KOPT-K1 (cell line): ENCODE measurements around the gene HNRNPCL4.
"Not testable (repeated sequence)": the region's sequence is repeated elsewhere in the genome, so short reads cannot be mapped to it uniquely, and the experiment has no call there.

Experiments
- H3K27ac ChIP-seq: fragments of 200-600 bp; sonication (generic); 2 replicates; pipeline ENCODE4 v1.5.1; 2016; ENCODE audit warnings: antibody characterized with exemption, mild to moderate bottlenecking, low read depth, low read length; ENCODE audit not compliant: poor library complexity, severe bottlenecking
- H3K36me3 ChIP-seq: fragments of 200-600 bp; sonication (generic); 2 replicates; pipeline ENCODE4 v1.5.1; 2017; ENCODE audit warnings: antibody characterized with exemption, mild to moderate bottlenecking, low read length, moderate library complexity; ENCODE audit not compliant: insufficient read depth
- H3K9me3 ChIP-seq: fragments of 200-600 bp; sonication (generic); 2 replicates; pipeline ENCODE4 v1.5.1; 2017; ENCODE audit warnings: antibody characterized with exemption, low read length, mild to moderate bottlenecking; ENCODE audit not compliant: insufficient read depth, poor library complexity, severe bottlenecking

The HNRNPCL4 gene

DNA sequence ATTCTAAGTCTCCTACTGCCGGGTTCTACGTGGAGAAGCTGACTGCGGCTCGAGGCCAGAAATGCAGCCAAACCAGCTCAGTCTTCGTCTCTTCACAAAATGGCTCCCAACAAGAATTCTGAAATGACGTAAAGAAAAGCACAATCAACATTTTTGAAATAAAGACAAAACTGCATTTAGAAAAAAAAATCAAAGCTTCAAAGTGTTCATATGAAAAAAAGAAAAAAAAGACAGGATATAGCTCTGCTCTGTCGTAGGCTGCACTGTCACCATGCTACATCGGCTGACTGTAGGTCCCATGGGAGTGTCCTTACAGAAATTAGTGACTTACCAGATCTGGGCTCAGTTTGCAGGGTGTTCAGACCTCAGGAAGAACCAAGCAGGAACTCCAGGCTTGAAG is at the start of gene HNRNPCL4:
Gene HNRNPCL4 (minus strand): TSS at position 101 of the 400 bp plus-strand sequence. CDS start 164 bp downstream, outside the sequence.
- H3K27ac ChIP-seq, H3K9me3 ChIP-seq, H3K36me3 ChIP-seq: not testable (repeated sequence)

DNA sequence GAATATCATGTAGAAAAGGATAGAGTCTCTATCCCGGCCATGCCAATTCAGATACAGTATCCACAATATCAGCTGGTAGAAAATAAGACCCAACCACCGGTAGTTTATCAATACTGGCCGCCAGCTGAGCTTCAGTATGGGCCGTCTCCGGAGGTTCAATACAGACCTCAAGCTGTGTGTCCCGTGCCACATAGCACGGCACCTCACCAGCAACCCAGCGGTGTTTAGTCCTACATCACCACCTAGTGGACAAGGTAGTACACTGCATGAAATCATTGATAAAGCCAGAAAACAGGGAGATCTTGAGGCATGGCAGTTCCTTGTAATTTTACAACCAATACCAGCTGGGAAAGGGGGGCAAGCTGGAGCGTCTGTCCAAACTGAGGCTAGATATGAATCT is 43.3 kb upstream of the HNRNPCL4 start:
- H3K9me3 ChIP-seq, H3K36me3 ChIP-seq, H3K27ac ChIP-seq: not testable (repeated sequence)

DNA sequence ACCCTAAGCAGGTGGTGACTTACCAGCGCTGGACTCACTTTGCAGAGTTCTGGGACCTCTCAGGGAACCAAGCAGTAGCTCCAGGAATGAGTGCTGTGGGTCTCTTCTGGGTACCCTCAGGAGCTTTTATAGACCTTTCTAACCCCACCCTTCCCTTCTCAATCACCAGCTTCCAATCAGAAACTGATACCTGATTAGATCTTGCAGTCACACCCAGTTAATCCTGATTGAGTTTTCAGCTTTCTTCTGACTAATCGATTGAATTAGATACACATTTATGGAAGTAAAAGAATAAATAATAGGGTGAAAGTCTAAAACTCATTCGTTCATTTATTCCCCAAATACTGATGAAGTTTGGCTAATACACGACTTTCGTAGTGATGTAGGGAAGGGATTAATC is 35.9 kb upstream of the HNRNPCL4 start, which contains the start of gene PRAMEF13:
Gene PRAMEF13 (minus strand): TSS at position 101 of the 400 bp plus-strand sequence. CDS start 1,820 bp downstream, outside the sequence.
- not testable (repeated sequence) for H3K9me3 ChIP-seq, H3K27ac ChIP-seq, H3K36me3 ChIP-seq

DNA sequence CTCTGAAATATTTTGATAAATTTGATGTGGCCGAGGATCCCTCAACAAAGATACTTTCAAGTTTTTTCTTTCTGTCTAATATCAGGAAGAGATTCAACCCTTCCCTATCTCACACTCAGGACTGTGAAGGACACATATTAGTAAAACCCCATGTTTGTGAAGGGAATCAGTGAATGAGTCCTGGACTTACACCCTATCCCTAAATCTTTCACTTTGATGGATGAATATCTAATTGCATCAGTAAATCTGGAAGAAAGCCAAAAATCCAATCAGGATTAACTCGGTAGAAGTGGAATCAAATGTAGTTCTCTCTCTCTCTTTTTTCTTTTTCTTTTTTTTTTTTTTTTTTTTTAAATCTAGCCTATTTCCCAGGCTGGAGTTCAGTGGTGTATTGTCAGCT is 6.1 kb upstream of the HNRNPCL4 start, which contains the start of gene PRAMEF9:
Gene PRAMEF9 (plus strand): TSS at position 301 of the 400 bp plus-strand sequence. CDS start 3,433 bp downstream, outside the sequence.
- H3K9me3 ChIP-seq, H3K36me3 ChIP-seq, H3K27ac ChIP-seq: not testable (repeated sequence)

DNA sequence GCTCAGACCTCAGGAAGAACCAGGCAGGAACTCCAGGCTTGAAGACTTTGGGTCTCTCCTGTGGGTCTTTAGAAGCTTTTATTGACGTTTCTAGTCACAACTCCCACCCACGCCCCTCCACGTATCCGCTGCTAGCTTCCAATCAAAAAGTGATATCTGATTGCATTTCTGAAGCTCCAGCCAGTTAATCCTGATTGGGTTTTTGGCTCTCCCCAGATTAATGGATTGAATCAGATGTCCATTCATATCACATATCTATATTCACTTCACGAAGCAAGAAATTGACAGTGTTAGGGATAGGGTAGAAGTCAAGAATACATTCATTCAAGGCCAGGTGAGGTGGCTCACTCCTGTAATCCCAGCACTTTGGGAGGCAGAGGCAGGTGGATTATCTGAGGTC is 9.5 kb downstream of the HNRNPCL4 start, which contains the start of gene PRAMEF26:
Gene PRAMEF26 (minus strand): TSS at position 101 of the 400 bp plus-strand sequence. CDS start 2,914 bp downstream, outside the sequence.
- not testable (repeated sequence) for H3K36me3 ChIP-seq, H3K9me3 ChIP-seq, H3K27ac ChIP-seq

DNA sequence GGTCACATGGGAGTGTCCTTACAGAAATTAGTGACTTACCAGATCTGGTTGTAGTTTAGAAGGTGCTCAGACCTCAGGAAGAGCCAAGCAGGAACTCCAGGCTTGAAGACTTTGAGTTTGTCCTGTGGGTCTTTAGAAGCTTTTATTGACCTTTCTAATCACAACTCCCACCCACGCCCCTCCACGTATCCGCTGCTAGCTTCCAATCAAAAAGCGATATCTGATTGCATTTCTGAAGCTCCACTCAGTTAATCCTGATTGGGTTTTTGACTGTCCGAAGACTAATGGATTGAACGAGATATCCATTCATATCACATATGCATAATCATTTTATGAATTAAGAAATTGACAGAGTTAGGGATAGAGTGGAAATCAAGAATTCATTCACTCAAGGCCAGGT is 48.7 kb downstream of the HNRNPCL4 start, which contains the start of gene HNRNPCL2:
Gene HNRNPCL2 (minus strand): TSS at position 101 of the 400 bp plus-strand sequence. CDS start 454 bp downstream, outside the sequence.
- H3K36me3 ChIP-seq, H3K9me3 ChIP-seq, H3K27ac ChIP-seq: not testable (repeated sequence)
